GM12878 (cell line): Measurements from ENCODE around the gene YEATS2. TPM values are rescaled to one million over a fixed set of nuclear protein-coding genes. Genes with fewer than 3 reads are reported as not detected.
"Not testable (repeated sequence)": the region's sequence is repeated elsewhere in the genome, so short reads cannot be mapped to it uniquely, and the experiment has no call there.

Experiments used
- ATAC-seq: fragments of 200-7000 bp; cut with Tn5 transposase; 3 replicates; pipeline ENCODE4 v1.9.1; 2020; ENCODE audit warnings: mild to moderate bottlenecking, moderate library complexity
- BruUV-seq: library from RNA; stranded (reverse); fragments of 400-500 nt; replicated peaks from 2 replicates; lab custom pipeline; 2021; lab: Mats Ljungman, UMichigan
- CTCF ChIA-PET: fragments of 300-600 bp; sonication (Branson Sonifier 250); formaldehyde crosslinking; extraction: SDS; loops from one replicate; lab custom pipeline; 2021; ENCODE audit warnings: inconsistent platforms; lab: Yijun Ruan, JAX
- POLR2A ChIA-PET: fragments of 350-600 bp; formaldehyde crosslinking; extraction: SDS; loops from one replicate; lab custom pipeline; 2021; ENCODE audit warnings: inconsistent platforms; lab: Charles Lee
- RAD21 ChIA-PET: fragments of 300-600 bp; sonication (Branson Sonifier 250); formaldehyde crosslinking; loops from one replicate; lab custom pipeline; 2023; ENCODE audit warnings: antibody characterized with exemption; ENCODE audit not compliant: unreplicated experiment; lab: Charles Lee
- SMC1A ChIA-PET: fragments of 300-600 bp; sonication (Branson Sonifier 250); formaldehyde crosslinking; loops from one replicate; lab custom pipeline; 2023; ENCODE audit not compliant: unreplicated experiment, uncharacterized antibody; lab: Charles Lee
- DNase-seq: peaks from one replicate; pipeline ENCODE4 v3.0.0-alpha.2; 2011; ENCODE audit warnings: low read depth, low spot score
- FAIRE-seq: peaks from 3 replicates; lab custom pipeline; 2011; peaks lifted over from hg19 to GRCh38; lab: Jason Lieb, UNC
- H2AFZ ChIP-seq: 2 replicates; pipeline ENCODE4 v1.6.0; 2011; ENCODE audit warnings: low read depth, low read length, control low read depth; ENCODE audit not compliant: control insufficient read depth
- H3K27ac ChIP-seq: 2 replicates; pipeline ENCODE4 v1.5.1; 2011; ENCODE audit warnings: control low read depth; ENCODE audit not compliant: control insufficient read depth, insufficient read depth
- H3K27me3 ChIP-seq, 2 experiments: replicated peaks in 1 of 2; 2 replicates each; pipeline versions ENCODE4 v1.6.0 to v1.6.1; 2011; ENCODE audit warnings: low read length in 1 of 2; ENCODE audit not compliant: control insufficient read depth in 2 of 2, insufficient read depth in 2 of 2
- H3K36me3 ChIP-seq, 2 experiments: 2 replicates each; pipeline ENCODE4 v1.5.1; 2011; ENCODE audit warnings: low read length in 1 of 2; ENCODE audit not compliant: control insufficient read depth in 2 of 2, insufficient read depth in 2 of 2
- H3K4me1 ChIP-seq: 2 replicates; pipeline ENCODE4 v1.6.1; 2011; ENCODE audit warnings: mild to moderate bottlenecking, low read length, moderate library complexity, mixed read lengths; ENCODE audit not compliant: control insufficient read depth, insufficient read depth
- H3K4me2 ChIP-seq: 2 replicates; pipeline ENCODE4 v1.6.0; 2011; ENCODE audit warnings: control low read depth; ENCODE audit not compliant: control insufficient read depth, insufficient read depth
- H3K4me3 ChIP-seq: fragments of 200-600 bp; sonication (generic); 2 replicates; pipeline ENCODE4 v1.5.1; 2016
- H3K79me2 ChIP-seq: 2 replicates; pipeline ENCODE4 v1.6.0; 2011; ENCODE audit warnings: low read length; ENCODE audit not compliant: control insufficient read depth, insufficient read depth
- H3K9ac ChIP-seq: 2 replicates; pipeline ENCODE4 v1.8.0; 2011; ENCODE audit warnings: low read length, control low read depth, mixed read lengths; ENCODE audit not compliant: control insufficient read depth, insufficient read depth
- H3K9me3 ChIP-seq: replicated peaks from 3 replicates; pipeline ENCODE4 v1.5.1; 2011; ENCODE audit warnings: mild to moderate bottlenecking, low read length; ENCODE audit not compliant: control insufficient read depth, insufficient read depth
- H4K20me1 ChIP-seq: 2 replicates; pipeline ENCODE4 v1.6.0; 2011; ENCODE audit not compliant: control insufficient read depth, insufficient read depth
- SRF ChIP-seq, 2 experiments: IDR thresholded peaks; 2 replicates each; pipeline ENCODE4 v1.6.1; 2011; ENCODE audit warnings: low read depth in 2 of 2, low read length in 2 of 2, mild to moderate bottlenecking in 1 of 2, moderate library complexity in 1 of 2
- SUPT20H ChIP-seq: IDR thresholded peaks from 2 replicates; pipeline ENCODE4 v1.6.1; 2011; ENCODE audit warnings: low read depth, mild to moderate bottlenecking, low read length, moderate library complexity, borderline replicate concordance; ENCODE audit not compliant: control insufficient read depth
- ZNF24 ChIP-seq: fragments of 450-650 bp; IDR thresholded peaks from 2 replicates; pipeline ENCODE4 v1.6.1; 2017; ENCODE audit warnings: antibody characterized with exemption, mild to moderate bottlenecking
- WGBS: methylation state at CpG from one replicate; pipeline ENCODE4 v1.1.6; 2016; ENCODE audit warnings: low lambda C conversion rate; ENCODE audit not compliant: insufficient replicate concordance, insufficient coverage; ENCODE audit errors: missing lambda C conversion rate; 5-methylcytosine and 5-hydroxymethylcytosine counted together
- in situ Hi-C: fragments of 300-500 bp; cut with MboI; formaldehyde crosslinking; loops from 9 replicates; pipeline ENCODE4 v1.14.3; 2018; ENCODE audit warnings: mixed read lengths
- intact Hi-C: fragments of 100-400 bp; cut with micrococcal nuclease; formaldehyde crosslinking; loops from one replicate; pipeline ENCODE4 v1.14.2; 2022; ENCODE audit not compliant: unreplicated experiment
- polyA plus RNA-seq, 11 experiments: library from polyadenylated mRNA; depleted of rRNA in 4 of 11; unstranded in 6 of 11; stranded (reverse) in 5 of 11; fragments of >200 nt; fragmentation: Nextera tagmentation in 4 of 11; fragmentation: Illumina TruSeq in 1 of 11; extraction: Ambion mirVana in 4 of 11; extraction: Trizol in 1 of 11; gene quantifications; 1 replicate in 1 of 11; 2 replicates in 10 of 11; pipeline versions ENCODE4 v1.2.1 to v1.2.3, GENCODE V29; 2011 to 2016; ENCODE audit warnings: inconsistent platforms in 2 of 11, missing spikeins in 2 of 11, low read depth in 1 of 11
- total RNA-seq, 4 experiments: library from RNA; depleted of rRNA in 3 of 4; stranded (reverse); fragments of >200 nt in 3 of 4; fragmentation: Illumina TruSeq in 1 of 4; extraction: Trizol in 1 of 4; gene quantifications; 2 replicates each; pipeline versions ENCODE4 v1.2.1 to v1.2.3, GENCODE V29; 2013 to 2021
- TF ChIP-seq, protein P1 (sequence below): fragments of 450-650 bp; formaldehyde crosslinking; IDR thresholded peaks from 2 replicates; pipeline ENCODE4 v1.4.0; 2020; ENCODE audit warnings: mild to moderate bottlenecking, moderate library complexity
- TF ChIP-seq, protein P2 (sequence below): fragments of 450-650 bp; formaldehyde crosslinking; IDR thresholded peaks from 2 replicates; pipeline ENCODE4 v1.4.0; 2022; ENCODE audit warnings: mild to moderate bottlenecking, moderate library complexity

Gene YEATS2
- total and polyA plus RNA-seq, 10 of the 15 experiments (the other 5 are each of a cell fraction or from before 2014, with no cell fraction given) = 1.9 to 65.3 (median 25.8) TPM

DNA sequence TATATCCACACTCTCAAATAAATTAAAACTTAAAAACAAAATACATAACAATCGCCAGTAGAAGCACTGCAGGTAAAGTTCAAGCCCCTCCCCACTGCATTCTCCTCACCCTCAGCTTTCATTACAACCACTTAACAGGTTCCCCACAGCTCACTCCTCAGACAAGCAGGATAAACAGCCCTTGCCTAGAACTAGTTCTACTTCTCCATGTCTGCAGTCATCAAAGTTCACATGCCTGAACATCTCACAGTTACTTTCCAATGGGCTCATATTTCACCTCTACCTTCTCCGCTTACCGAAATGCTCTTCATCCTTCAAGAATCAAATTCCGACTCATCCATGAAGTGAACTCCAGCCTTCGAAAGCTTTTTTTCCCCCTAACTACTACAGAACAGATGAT is 4.1 kb downstream of the YEATS2 start (continued):
- TF ChIP-seq SRF (IDR thresholded peaks at IDR 0.05; ENCODE audit: low read depth in 2 of 2, low read length in 2 of 2) (no peak), SUPT20H (no peak), ZNF24 (no peak)
- TF ChIP-seq, protein P1, sequence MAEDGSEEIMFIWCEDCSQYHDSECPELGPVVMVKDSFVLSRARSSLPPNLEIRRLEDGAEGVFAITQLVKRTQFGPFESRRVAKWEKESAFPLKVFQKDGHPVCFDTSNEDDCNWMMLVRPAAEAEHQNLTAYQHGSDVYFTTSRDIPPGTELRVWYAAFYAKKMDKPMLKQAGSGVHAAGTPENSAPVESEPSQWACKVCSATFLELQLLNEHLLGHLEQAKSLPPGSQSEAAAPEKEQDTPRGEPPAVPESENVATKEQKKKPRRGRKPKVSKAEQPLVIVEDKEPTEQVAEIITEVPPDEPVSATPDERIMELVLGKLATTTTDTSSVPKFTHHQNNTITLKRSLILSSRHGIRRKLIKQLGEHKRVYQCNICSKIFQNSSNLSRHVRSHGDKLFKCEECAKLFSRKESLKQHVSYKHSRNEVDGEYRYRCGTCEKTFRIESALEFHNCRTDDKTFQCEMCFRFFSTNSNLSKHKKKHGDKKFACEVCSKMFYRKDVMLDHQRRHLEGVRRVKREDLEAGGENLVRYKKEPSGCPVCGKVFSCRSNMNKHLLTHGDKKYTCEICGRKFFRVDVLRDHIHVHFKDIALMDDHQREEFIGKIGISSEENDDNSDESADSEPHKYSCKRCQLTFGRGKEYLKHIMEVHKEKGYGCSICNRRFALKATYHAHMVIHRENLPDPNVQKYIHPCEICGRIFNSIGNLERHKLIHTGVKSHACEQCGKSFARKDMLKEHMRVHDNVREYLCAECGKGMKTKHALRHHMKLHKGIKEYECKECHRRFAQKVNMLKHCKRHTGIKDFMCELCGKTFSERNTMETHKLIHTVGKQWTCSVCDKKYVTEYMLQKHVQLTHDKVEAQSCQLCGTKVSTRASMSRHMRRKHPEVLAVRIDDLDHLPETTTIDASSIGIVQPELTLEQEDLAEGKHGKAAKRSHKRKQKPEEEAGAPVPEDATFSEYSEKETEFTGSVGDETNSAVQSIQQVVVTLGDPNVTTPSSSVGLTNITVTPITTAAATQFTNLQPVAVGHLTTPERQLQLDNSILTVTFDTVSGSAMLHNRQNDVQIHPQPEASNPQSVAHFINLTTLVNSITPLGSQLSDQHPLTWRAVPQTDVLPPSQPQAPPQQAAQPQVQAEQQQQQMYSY (CRISPR knock-in tag) = no peak
- TF ChIP-seq, protein P2, sequence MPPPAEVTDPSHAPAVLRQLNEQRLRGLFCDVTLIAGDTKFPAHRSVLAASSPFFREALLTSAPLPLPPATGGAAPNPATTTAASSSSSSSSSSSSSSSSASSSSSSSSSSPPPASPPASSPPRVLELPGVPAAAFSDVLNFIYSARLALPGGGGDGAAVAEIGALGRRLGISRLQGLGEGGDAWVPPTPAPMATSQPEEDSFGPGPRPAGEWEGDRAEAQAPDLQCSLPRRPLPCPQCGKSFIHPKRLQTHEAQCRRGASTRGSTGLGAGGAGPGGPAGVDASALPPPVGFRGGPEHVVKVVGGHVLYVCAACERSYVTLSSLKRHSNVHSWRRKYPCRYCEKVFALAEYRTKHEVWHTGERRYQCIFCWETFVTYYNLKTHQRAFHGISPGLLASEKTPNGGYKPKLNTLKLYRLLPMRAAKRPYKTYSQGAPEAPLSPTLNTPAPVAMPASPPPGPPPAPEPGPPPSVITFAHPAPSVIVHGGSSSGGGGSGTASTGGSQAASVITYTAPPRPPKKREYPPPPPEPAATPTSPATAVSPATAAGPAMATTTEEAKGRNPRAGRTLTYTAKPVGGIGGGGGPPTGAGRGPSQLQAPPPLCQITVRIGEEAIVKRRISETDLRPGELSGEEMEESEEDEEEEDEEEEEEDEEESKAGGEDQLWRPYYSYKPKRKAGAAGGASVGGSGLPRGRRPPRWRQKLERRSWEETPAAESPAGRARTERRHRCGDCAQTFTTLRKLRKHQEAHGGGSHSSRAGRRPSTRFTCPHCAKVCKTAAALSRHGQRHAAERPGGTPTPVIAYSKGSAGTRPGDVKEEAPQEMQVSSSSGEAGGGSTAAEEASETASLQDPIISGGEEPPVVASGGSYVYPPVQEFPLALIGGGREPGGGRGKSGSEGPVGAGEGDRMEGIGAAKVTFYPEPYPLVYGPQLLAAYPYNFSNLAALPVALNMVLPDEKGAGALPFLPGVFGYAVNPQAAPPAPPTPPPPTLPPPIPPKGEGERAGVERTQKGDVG (CRISPR knock-in tag) = no peak
- TF ChIP-seq, all 136 proteins: peak for 0

DNA sequence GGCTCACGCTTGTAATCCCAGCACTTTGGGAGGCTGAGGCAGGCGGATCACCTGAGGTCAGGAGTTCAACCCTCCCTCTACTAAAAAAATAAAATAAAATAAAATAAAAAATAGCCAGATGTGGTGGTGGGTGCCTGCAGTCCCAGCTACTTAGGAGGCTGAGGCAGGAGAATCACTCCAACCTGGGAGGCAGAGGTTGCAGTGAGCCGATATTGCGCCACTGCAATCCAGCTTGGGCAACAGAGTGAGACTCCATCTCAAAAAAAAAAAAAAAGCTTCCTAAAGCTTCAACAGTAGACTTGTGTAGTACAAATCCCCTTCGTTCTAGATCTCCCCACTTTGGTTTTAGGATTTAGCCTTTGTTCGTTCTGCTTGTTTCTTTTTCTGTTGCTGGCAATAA is 6.3 kb downstream of the YEATS2 start:
- H3K36me3 ChIP-seq, DNase-seq, H3K27me3 ChIP-seq, FAIRE-seq, H3K9ac ChIP-seq, H3K4me2 ChIP-seq, BruUV-seq, H3K27ac ChIP-seq, POLR2A ChIA-PET, H3K4me3 ChIP-seq, H3K4me1 ChIP-seq, RAD21 ChIA-PET, H2AFZ ChIP-seq, in situ Hi-C loops, ATAC-seq, intact Hi-C loops, H3K9me3 ChIP-seq, H4K20me1 ChIP-seq: not testable (repeated sequence)
- CTCF ChIA-PET = interaction anchor here (0.6 to 1.7 kb wide), 4 partner anchors 15 to 226 kb away, joined by 3 to 7 read pairs (median 4); no protein-coding TSS in a partner anchor
- SMC1A ChIA-PET = interaction anchor here (0.6 to 1.7 kb wide), 2 partner anchors 100 to 159 kb away, joined by 3 to 4 read pairs; no protein-coding TSS in a partner anchor
- H3K79me2 ChIP-seq = peaks cover 89% of the 10 kb centered on the region
- 87% methylated on average over 6 of the region's 6 CpGs for WGBS
